Large intestine (tissue), 3 donors: Measurements from ENCODE around the gene ATG9A. TPM values are rescaled to one million over a fixed set of nuclear protein-coding genes. Genes with fewer than 3 reads are reported as not detected.
"Not testable (repeated sequence)": the region's sequence is repeated elsewhere in the genome, so short reads cannot be mapped to it uniquely, and the experiment has no call there.

Experiments used
- DNase-seq, 2 donors: peaks; one replicate each; pipeline versions ENCODE4 v3.0.0 to v3.0.0-alpha.2; 2013
- H3K27ac ChIP-seq: one replicate; pipeline ENCODE4 v1.5.1; 2013; ENCODE audit warnings: low read length
- H3K27me3 ChIP-seq: 2 replicates; pipeline ENCODE4 v1.6.1; 2013; ENCODE audit warnings: low read length; ENCODE audit not compliant: control insufficient read depth, insufficient read depth
- H3K36me3 ChIP-seq: 2 replicates; pipeline ENCODE4 v1.6.1; 2013; ENCODE audit warnings: low read length; ENCODE audit not compliant: control insufficient read depth, insufficient read depth
- H3K4me1 ChIP-seq: one replicate; pipeline ENCODE4 v1.6.1; 2013; ENCODE audit warnings: low read length; ENCODE audit not compliant: control insufficient read depth, insufficient read depth
- H3K4me3 ChIP-seq: one replicate; pipeline ENCODE4 v1.5.1; 2013; ENCODE audit warnings: low read length
- H3K9me3 ChIP-seq: one replicate; pipeline ENCODE4 v1.6.1; 2013; ENCODE audit warnings: mild to moderate bottlenecking, low read depth, low read length, moderate library complexity; ENCODE audit not compliant: control insufficient read depth
- WGBS: methylation state at CpG from one replicate; pipeline ENCODE4 v1.1.5; 2013; ENCODE audit warnings: low lambda C conversion rate; ENCODE audit not compliant: insufficient coverage; 5-methylcytosine and 5-hydroxymethylcytosine counted together
- polyA plus RNA-seq: library from polyadenylated mRNA; unstranded; fragments of 120-200 nt; gene quantifications from one replicate; pipeline ENCODE4 v1.2.1, GENCODE V29; 2013

The ATG9A gene
- polyA plus RNA-seq, 1 donor = 41.2 TPM

DNA sequence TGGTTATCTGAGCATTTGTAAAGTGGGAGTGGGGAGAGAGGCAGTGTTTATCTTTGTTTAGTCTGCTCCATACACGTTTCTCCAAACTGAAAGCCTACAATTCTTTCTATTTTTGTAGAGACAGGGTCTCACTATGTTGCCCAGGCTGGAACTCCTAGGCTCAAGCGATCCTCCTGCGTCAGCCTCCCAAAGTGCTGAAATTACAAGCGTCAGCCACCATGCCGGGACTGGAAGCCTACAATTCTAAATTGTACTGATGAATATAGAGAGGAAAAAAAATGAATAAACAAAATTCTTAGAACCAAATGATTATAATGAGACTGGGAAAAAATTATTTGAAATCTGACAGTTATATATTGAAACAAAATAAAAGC lies 24.3 kb downstream of the ATG9A start:
- peaks cover 26% of the 10 kb centered on the region for H3K36me3 ChIP-seq
- peaks cover 19% of the 10 kb centered on the region for H3K4me1 ChIP-seq
- WGBS = no CpG with 5 or more reads among the region's 5 CpGs
- H3K27me3 ChIP-seq = no peaks in the 10 kb centered on the region
- no peak overlapping the region for H3K4me3 ChIP-seq
- H3K9me3 ChIP-seq = peaks cover 3% of the 10 kb centered on the region
- no peak overlapping the region for H3K27ac ChIP-seq
- DNase-seq = no peak

- H3K4me3 ChIP-seq = no peak overlapping the region
- DNase-seq = no peak
- peaks cover 3% of the 10 kb centered on the region for H3K9me3 ChIP-seq
- H3K27me3 ChIP-seq = no peaks in the 10 kb centered on the region
- H3K4me1 ChIP-seq = peaks cover 19% of the 10 kb centered on the region
- 80% methylated on average over 1 of the region's 7 CpGs for WGBS
- peaks cover 21% of the 10 kb centered on the region for H3K36me3 ChIP-seq
- no peak overlapping the region for H3K27ac ChIP-seq
Observed at GRCh38 chr2:219204425-219205164, 24.8 kb downstream of the ATG9A start.

- H3K36me3 ChIP-seq, H3K27ac ChIP-seq, H3K9me3 ChIP-seq, H3K27me3 ChIP-seq, H3K4me3 ChIP-seq, H3K4me1 ChIP-seq, DNase-seq: not testable (repeated sequence)
- WGBS = no CpG with 5 or more reads among the region's 21 CpGs
Observed at GRCh38 chr2:219201331-219201730, 28.1 kb downstream of the ATG9A start.

GRCh38 chr2:219200502-219201326 lies 28.7 kb downstream of the ATG9A start:
- H3K9me3 ChIP-seq, DNase-seq, H3K27ac ChIP-seq, H3K36me3 ChIP-seq, H3K27me3 ChIP-seq, H3K4me3 ChIP-seq, H3K4me1 ChIP-seq: not testable (repeated sequence)
- no CpG with 5 or more reads among the region's 26 CpGs for WGBS

DNA sequence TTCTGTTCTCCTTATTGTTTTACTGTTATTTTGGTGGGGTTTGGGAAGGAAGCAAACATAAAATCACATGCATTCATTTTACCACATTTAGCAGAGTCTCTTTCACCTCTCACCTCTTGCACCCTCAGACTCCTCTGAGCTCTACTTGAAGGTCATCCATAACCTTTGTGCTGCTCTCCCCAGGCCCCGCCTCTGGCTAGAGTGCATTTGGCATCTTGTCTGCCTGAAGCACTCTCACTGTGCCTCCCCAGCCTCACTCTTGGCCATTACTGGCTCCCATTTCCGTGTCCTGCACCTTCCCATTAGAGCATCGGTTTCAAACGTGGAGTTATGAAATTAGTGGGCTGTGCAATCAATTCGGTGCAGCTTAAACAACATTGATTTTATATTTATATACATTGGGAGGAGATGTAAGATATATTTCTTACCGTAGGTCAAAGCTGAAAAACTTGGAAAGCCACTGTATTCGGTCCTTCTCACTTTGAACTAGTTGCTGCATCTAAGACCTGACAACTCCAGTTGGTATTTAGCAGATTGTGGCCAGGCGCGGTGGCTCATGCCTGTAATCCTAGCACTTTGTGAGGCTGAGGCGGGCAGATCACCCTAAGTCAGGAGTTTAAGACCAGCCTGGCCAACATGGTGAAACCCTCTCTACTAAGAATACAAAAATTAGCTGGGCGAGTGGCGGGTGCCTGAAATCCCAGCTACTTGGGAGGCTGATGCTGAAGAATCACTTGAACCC lies 29.8 kb downstream of the ATG9A start:
- no peaks in the 10 kb centered on the region for H3K27me3 ChIP-seq
- WGBS = no CpG with 5 or more reads among the region's 12 CpGs
- DNase-seq = no peak
- H3K27ac ChIP-seq = no peak overlapping the region
- H3K4me1 ChIP-seq = no peaks in the 10 kb centered on the region
- no peaks in the 10 kb centered on the region for H3K36me3 ChIP-seq
- no peak overlapping the region for H3K4me3 ChIP-seq
- H3K9me3 ChIP-seq = peaks cover 3% of the 10 kb centered on the region

DNA sequence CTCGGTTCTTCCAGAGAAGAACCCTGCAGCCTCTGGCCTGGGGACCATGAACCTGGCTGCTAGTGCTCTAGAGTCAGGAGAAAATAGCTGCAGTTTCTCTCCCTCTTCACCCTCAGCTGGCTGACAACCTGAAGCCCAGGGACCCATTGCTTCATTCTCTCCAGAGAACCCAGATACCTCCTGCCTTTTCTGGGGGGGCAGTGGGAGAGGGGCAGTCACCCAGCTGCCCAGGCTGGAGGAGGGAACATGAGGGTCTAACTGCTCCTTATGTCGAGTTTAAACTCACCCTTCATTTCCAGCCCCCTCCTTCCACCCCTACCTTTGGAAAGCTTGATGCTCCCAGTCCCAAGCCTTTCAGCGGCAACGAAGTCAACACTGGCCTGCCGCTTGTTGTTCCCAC lies 30.5 kb downstream of the ATG9A start:
- Histone ChIP-seq H3K4me1 (no peaks in the 10 kb centered on the region), H3K27ac (no peak overlapping the region), H3K36me3 (no peaks in the 10 kb centered on the region), H3K9me3 (peaks cover 3% of the 10 kb centered on the region), H3K27me3 (no peaks in the 10 kb centered on the region), H3K4me3 (no peak overlapping the region)
- no peak for DNase-seq
- WGBS = no CpG with 5 or more reads among the region's 5 CpGs

- H3K9me3 ChIP-seq = peaks cover 3% of the 10 kb centered on the region
- no peak overlapping the region for H3K27ac ChIP-seq
- H3K4me1 ChIP-seq = no peaks in the 10 kb centered on the region
- no peaks in the 10 kb centered on the region for H3K27me3 ChIP-seq
- no peak overlapping the region for H3K4me3 ChIP-seq
- H3K36me3 ChIP-seq = no peaks in the 10 kb centered on the region
- no peak for DNase-seq
- WGBS = no CpG with 5 or more reads among the region's 1 CpG
Observed at GRCh38 chr2:219197388-219197787, 32.0 kb downstream of the ATG9A start.

DNA sequence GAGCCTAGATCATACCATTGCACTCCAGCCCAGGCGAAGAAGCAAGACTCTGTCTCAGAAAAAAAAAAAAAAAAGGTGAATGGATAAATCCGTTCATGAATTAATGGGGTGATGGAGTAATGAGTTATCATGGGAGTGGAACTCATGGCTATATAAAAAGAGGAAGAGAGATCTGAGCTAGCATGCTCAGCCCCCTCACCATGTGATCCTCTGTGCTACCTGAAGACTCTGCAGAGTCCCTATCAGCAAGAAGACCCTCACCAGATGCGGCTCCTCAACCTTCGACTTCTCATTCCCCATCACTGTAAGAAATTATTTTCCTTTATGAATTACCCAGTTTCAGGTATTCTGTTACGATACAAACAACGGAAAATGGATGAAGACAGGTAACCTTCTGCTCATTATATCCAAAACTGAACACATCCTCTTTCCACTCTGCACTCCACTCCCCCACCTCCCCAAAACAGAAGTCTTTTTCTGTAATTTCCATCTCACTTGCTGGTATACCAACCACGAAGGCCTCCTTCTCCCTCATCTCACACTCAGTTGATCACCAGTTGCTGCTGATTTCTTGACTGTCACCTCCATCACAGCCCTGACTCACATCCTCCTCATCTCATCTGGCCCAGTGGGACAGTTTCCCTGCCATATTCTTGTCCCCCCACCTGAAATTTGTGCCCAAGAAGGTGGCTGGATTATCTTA lies 42.5 kb downstream of the ATG9A start:
- Histone ChIP-seq H3K9me3 (no peaks in the 10 kb centered on the region), H3K27me3 (no peaks in the 10 kb centered on the region), H3K36me3 (peaks cover 30% of the 10 kb centered on the region), H3K27ac (no peak overlapping the region), H3K4me1 (peaks cover 5% of the 10 kb centered on the region), H3K4me3 (no peak overlapping the region)
- no CpG with 5 or more reads among the region's 7 CpGs for WGBS
- no peak for DNase-seq

DNA sequence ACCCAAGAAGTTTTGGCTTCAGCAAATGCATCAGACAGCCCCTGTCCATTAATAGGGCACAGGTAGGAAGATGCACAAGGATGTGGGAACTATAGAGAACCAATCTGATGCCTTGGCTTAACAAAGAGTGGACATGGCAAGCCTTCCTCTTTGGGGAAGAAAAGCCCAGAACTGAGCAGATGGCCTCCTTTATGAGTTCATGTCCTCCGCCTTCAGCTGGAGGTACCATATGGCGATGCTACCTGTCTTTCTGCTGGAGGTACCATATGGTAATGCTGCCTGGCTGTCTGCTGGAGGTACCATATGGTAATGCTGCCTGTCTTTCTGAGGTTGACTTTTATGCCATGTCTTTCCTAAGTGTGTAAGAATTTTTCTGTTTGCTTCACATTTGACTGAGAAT lies 45.3 kb downstream of the ATG9A start:
- H3K27me3 ChIP-seq = no peaks in the 10 kb centered on the region
- H3K9me3 ChIP-seq = no peaks in the 10 kb centered on the region
- no peak overlapping the region for H3K27ac ChIP-seq
- H3K4me1 ChIP-seq = peaks cover 13% of the 10 kb centered on the region
- no CpG with 5 or more reads among the region's 2 CpGs for WGBS
- H3K36me3 ChIP-seq = peaks cover 55% of the 10 kb centered on the region
- no peak overlapping the region for H3K4me3 ChIP-seq
- DNase-seq = no peak
